ENCODE measurements around the gene PLEKHA7. TPM values are rescaled to one million over a fixed set of nuclear protein-coding genes. Genes with fewer than 3 reads are reported as not detected.

The PLEKHA7 gene
- total RNA-seq, 1 experiment from 2014 or later: not detected

Other genes with a start within 250 kb of the PLEKHA7 start
- 3,131 and 3,243 TPM in 2 replicates for gene RPS13, start 63.3 kb upstream of the PLEKHA7 start, total RNA-seq (2014; rRNA removed; shearing (Covaris generic))
- gene PIK3C2A, start 193.6 kb upstream of the PLEKHA7 start, total RNA-seq (2014; rRNA removed; shearing (Covaris generic)): 61.0 and 64.3 TPM in 2 replicates

All from SJCRH30 (cell line).